ENCODE data around the gene ZNF605.
"Not testable (repeated sequence)": the region's sequence is repeated elsewhere in the genome, so short reads cannot be mapped to it uniquely, and the experiment has no call there.

Gene ZNF605

GRCh38 chr12:132956011-132956788 lies at the start of gene ZNF605:
Gene ZNF605 (minus strand): TSS chr12:132956306. CDS start chr12:132945635, 10,671 bp downstream.
- peak; percentile 89 for DNase-seq

DNA sequence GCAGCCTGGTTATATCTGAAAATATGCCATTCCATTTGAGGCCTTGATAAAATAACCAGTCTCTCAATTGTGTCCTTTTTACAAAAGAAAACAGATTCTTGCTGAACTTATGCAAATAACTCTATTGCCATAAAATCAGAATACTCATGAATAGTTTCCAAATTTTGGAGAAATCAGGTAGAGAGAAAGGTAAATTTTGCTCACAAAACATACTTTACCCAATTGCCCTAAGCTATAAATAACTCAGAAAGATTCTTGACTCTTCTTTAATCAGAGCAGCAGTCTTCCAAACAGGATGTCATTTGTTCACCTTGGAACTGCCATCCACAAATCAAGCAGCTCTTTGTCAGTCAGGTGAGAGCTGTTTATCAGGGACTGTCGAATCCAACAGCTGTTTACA lies 42.6 kb upstream of the ZNF605 start:
- no peak for DNase-seq

DNA sequence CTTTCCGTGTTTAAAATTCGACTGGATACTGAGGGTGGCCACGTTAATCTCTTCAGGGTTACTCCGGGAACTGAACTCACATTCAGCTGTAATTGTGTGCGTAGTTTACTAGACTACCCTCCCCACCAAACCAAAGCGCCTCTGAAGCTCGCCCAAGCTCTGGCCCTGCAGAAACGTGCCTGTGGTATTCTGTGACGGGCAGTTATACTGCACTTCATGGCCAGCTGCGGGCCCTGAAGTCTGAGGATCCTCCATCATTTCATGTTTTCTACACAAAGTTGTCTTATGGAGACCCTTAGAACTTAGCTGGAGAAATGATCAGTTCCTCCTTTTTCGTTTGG lies 30.7 kb upstream of the ZNF605 start:
- DNase-seq, result peak; percentile 2

DNA sequence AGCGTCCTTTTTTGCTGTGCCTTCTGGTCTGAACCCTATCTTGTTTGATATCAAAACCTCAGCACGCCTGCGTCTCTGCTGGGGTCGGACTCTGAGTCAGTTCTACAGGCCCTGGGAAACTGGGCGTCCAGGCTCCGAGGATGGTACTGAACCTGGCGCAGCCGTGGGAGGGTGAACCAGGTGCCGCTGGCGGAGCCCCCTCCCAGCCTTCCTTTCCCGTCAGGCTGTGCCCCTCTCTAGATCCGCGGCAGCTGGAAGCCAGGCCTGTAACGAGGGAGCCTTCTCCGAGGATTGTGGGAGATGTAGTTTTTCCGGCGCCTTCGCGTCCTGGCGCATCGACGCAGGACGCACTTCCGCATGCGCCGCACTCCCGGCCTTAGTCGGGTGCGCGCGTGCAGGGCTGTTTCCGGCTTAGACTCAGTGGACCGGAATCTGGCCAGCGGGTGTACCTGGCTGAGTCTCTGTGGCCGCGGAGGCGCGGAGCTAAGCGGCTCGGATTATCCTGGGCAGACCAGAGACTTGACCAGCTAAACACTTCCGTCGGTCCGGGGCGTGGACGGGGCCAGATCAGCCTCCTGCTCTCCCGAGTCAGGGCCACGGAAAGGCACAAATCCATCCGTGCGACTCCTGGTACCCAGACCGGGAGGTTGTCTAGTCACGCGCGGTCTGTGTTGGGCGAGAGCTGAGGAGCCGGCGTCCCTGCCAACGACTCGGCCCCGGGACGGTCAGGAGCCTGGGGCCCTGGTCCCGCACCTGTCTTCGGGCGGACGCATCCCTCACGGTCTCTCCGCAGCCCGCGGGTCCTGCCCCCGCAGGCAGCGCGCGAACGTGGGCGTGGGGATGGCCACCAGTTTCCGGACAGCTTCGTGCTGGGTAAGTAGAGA lies 30.1 kb upstream of the ZNF605 start, which contains the start of gene ZNF26:
TSS of gene ZNF26 (plus strand) at position 367 of the 884 bp plus-strand sequence. CDS start at position 841, 474 bp downstream.
- peak; percentile 93 for DNase-seq

DNA sequence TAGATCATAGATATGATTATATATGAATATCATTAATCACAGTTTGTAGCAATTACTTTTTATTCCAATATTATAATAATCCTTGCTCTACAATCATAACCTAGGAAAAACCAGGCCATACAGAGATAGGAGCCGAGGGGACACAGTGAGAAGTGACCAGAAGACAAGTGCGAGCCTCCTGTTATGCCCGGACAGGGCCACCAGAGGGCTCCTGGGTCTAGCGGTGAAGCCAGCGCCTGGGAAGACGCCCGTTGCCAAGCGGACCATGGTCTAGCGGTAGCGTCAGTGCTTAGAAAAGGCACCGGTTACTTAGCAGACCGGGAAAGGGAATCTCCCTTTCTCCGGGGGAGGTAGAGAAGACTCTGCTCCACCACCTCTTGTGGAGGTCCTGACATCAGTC lies 20.8 kb upstream of the ZNF605 start:
- peak; percentile 20 for DNase-seq

DNA sequence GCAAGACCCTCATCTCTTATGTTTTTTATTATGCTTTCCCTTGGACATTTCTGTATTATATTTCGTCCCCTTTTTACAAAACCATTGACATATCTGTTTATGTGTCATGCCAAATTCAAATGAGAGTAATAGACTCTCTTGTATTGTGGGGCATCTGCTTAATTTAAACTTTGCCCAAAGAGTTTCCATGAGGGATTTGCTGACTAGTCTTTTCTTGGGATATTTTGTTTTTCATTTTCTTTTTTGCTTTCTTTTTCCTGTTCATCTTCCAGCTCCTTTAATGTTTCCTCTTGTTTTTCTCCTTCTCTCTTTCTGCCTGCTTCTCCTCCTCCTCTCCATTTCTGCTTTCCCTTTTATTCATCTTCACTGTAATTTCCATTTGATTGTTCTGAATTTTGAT lies 16.3 kb upstream of the ZNF605 start:
- DNase-seq, result no peak

GRCh38 chr12:132967736-132968135 lies 11.6 kb upstream of the ZNF605 start:
- DNase-seq, result no peak

DNA sequence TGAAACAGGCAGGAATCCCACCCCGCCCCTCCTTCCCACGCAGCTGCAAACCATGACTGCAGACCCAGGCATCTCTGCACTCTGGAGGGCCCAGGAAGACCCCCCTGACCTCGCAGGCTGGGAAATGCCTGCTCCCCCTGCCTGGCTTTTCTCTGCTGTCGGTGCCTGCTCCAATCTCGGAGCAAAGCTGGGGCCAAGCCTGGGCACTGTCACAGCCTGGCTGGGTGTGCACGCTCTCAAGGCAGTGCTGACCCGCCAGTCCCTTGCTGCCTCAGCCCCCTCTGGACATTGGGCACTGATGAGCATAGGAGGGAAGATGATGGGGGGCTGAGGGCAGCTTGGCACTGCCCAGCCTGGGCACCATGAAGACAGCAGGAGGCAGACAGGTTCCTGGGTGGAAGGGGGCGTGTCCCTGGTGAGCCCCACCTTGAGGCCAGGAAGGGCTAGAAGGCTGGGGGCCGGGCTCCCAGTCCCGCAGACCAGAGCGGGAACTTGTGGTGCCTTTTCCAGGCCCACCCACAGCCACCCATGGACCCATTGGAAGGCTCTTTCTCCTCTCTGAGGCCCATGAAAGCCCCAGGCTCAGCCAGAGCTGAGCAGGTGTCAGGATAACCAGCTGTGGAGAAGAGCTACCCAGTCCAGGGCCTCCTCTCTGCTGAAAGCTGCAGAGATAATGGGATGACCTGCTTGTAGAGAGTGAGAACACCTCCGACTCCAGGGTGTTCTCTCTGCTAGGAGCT lies 10.7 kb upstream of the ZNF605 start:
- no peak for DNase-seq

GRCh38 chr12:132965796-132966195 lies 9.7 kb upstream of the ZNF605 start:
- DNase-seq, result no peak

DNA sequence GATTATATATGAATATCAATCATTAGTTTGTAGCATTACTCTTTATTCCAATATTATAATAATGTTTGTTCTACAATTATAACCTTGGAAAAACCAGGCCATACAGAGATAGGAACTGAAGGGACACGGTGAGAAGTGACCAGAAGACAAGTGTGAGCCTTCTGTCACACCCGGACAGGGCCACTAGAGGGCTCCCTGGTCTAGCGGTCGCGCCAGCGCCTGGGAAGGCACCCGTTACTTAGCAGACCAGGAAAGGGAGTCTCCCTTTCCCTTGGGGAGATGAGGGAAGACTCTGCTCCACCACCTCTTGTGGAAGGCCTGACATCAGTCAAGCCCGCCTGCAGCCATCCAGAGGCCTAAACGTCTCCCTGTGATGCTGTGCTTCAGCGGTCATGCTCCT lies 7.8 kb upstream of the ZNF605 start:
- DNase-seq, result not testable (repeated sequence)

GRCh38 chr12:132961790-132962189 lies 5.7 kb upstream of the ZNF605 start:
- not testable (repeated sequence) for DNase-seq

DNA sequence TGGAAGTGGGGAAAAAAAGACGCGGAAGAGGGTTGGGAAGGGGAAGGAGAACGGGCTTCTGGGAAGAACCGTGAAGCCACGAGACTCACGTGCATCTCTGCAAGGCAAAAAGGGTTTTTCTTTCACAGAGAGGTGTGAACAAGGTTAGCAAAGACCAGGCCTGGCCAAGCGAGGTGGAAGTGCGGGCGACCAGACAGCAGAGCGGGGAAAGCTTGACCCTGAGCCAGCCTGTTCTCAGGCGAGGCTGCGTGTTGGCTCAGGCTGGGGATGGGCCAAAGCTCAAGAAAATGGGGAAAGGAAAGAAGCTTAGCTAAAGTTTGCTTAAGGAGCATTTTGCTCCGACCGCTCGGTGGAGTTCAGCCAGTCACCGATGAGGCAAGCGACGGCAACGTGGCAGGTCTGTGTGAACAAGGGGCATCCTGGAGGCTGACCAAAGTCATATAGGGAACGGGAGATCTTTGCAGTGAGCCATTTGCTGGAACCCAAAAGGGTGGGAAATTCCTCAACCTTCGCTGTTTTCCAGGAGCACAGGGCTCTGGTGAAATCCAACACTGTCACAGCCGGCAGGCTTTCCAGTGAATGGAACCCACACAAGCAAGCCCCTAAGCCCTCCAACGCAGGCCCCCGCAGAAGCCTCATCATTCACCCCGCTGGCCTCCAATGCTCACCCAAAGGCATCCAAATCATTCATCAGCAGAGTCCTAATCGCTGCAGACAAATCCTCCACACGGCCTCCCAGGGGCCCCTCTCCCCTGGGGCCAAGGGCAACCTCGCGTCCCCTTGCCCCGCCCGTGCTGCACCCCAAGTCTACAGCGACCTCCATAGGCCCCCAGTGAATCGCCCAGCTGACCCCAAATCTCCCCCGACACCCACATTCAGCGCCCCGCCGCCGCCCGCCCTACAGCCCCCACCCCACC lies 754 bp downstream of the ZNF605 start:
- DNase-seq, result peak; percentile 6

DNA sequence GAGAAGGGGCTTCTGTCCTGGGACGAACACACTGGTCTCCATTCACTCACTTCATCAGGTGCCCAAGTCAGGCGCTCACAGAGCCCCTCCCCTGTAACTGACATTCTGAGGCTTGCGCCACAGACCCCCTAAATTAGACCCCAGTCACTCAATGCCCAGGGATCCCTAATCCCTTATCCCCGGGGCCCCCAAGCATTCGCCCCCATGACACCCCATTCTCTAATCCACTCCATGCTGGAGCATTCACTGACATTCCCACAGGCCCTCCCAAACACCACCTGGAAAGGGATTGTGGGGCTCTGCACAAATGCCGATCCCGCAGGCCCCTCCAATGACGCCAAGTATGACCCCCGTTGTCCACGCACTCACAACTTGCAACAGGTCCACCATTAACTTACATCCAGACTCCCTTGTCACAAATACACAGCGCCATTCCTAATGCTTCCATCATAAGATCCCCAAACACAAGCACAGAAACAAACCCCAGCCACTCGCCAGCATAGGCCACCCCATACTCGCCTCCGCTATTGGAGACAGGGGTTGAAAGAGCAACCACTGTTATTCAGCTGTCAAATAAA lies 1.5 kb downstream of the ZNF605 start:
- DNase-seq, result no peak

DNA sequence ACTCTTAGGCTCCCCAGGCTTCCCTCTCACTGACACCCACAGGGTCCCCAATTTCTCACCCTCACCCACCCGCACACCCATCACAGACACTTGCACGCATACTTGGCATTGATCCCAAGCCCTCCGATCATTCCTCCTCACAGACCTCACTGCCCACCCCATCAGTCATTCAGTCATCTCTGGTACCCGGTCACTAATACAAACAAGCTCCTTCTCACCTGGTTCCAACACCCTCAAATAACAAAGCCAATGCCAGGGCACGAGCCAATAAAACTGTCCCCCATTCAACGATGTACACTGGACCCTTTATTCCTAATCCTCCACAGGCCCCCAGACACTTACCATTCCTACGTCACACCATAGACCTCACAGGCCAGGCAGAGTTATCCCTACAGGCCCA lies 2.3 kb downstream of the ZNF605 start:
- no peak for DNase-seq

- DNase-seq, result no peak
Observed at GRCh38 chr12:132953163-132953425, 3.0 kb downstream of the ZNF605 start.

DNA sequence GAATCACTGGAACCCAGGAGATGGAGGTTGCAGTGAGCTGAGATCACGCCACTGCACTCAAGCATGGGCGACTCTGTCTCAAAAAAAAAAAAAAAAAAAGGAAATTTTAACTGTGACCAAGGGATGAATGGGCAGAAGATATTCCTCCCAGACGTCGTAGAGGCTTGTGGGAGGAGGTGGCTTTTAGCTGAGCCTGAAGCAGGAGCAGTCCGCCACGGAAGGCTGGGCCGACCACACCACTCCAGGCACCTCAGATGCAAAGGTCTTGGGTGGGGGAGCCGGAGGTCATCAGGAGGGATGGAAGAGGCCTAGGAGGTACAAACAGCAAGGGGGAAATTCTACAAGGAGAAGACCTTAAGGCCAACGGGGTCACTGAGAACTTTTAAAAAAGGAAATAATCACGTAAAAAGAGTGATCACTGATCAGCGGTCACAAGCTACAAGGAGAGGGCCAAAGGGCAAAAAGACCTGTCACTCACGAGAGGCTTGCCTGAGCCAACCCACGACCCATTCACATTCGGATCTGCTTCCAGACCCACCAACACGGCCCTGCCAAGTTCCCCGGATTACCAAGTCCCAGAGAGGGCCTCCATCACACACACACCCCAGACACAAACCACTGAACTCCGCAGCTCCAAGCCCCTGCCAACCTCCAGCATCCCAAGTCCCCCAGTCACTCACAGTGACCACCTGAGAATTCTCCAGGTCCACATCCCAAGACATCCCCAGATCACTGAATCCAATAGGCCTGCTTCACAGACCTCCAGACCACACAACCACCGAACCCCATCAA lies 3.5 kb downstream of the ZNF605 start:
- no peak for DNase-seq

GRCh38 chr12:132951649-132952048 lies 4.5 kb downstream of the ZNF605 start:
- DNase-seq, result no peak

- DNase-seq, result no peak
Observed at GRCh38 chr12:132950844-132951535, 5.1 kb downstream of the ZNF605 start.

- DNase-seq, result no peak
Observed at GRCh38 chr12:132949936-132950837, 5.9 kb downstream of the ZNF605 start.
